ENCODE results near the gene ADAMTS12. TPM values are rescaled to one million over a fixed set of nuclear protein-coding genes. Genes with fewer than 3 reads are reported as not detected.

ADAMTS12 gene
- total RNA-seq, 4 donors from 2014 or later, result 2.3 to 6.0 (median 4.2) TPM

- no peak overlapping the region for H3K4me3 ChIP-seq
- no peak for DNase-seq (ENCODE audit: extremely low spot score)
- H3K27ac ChIP-seq (replicated peaks in 1 of 4), result no peak overlapping the region
- no peaks in the 10 kb centered on the region for H3K9me3 ChIP-seq
- intact Hi-C loops (cut with DNase I), result no loop called here
- TF ChIP-seq POLR2AphosphoS5 (IDR thresholded peaks at IDR 0.05) (no peak), POLR2A (IDR thresholded peaks at IDR 0.05; ENCODE audit: low read depth) (no peak), EP300 (IDR thresholded peaks at IDR 0.05) (no peak), CTCF (IDR thresholded peaks at IDR 0.05) (no peak)
- no peaks in the 10 kb centered on the region for H3K27me3 ChIP-seq
- H3K4me1 ChIP-seq, result peaks cover 0 to 23% (median 11%) of the 10 kb centered on the region in 4 donors
- no peaks in the 10 kb centered on the region for H3K36me3 ChIP-seq
- WGBS, result 65% methylated on average over 2 of the region's 2 CpGs
Observed at GRCh38 chr5:33846851-33847250, 44.9 kb downstream of the ADAMTS12 start.

GRCh38 chr5:33843579-33843978, 48.2 kb downstream of the ADAMTS12 start:
- Histone ChIP-seq H3K27me3 (no peaks in the 10 kb centered on the region), H3K9me3 (no peaks in the 10 kb centered on the region), H3K36me3 (no peaks in the 10 kb centered on the region), H3K4me3 (no peak overlapping the region), H3K4me1 (peaks cover 0 to 26% (median 17%) of the 10 kb centered on the region in 4 donors), H3K27ac (replicated peaks in 1 of 4) (no peak overlapping the region)
- TF ChIP-seq POLR2A (IDR thresholded peaks at IDR 0.05; ENCODE audit: low read depth) (no peak), POLR2AphosphoS5 (IDR thresholded peaks at IDR 0.05) (no peak), EP300 (IDR thresholded peaks at IDR 0.05) (no peak), CTCF (IDR thresholded peaks at IDR 0.05) (no peak)
- intact Hi-C loops (cut with DNase I), result no loop called here
- 90% methylated on average over 3 of the region's 3 CpGs for WGBS
- no peak for DNase-seq (ENCODE audit: extremely low spot score)

GRCh38 chr5:33842456-33842855, 49.3 kb downstream of the ADAMTS12 start:
- intact Hi-C loops (cut with DNase I), result no loop called here
- H3K9me3 ChIP-seq, result no peaks in the 10 kb centered on the region
- no peak overlapping the region for H3K4me3 ChIP-seq
- H3K36me3 ChIP-seq, result no peaks in the 10 kb centered on the region
- peaks cover 0 to 26% (median 17%) of the 10 kb centered on the region in 4 donors for H3K4me1 ChIP-seq
- no peaks in the 10 kb centered on the region for H3K27me3 ChIP-seq
- H3K27ac ChIP-seq (replicated peaks in 1 of 4), result no peak overlapping the region
- WGBS, result 94% methylated on average over 2 of the region's 2 CpGs
- no peak for TF ChIP-seq POLR2AphosphoS5 (IDR thresholded peaks at IDR 0.05)
- no peak for TF ChIP-seq EP300 (IDR thresholded peaks at IDR 0.05)
- TF ChIP-seq CTCF (IDR thresholded peaks at IDR 0.05), result no peak
- no peak for TF ChIP-seq POLR2A (IDR thresholded peaks at IDR 0.05; ENCODE audit: low read depth)
- no peak for DNase-seq (ENCODE audit: extremely low spot score)

GRCh38 chr5:33841891-33842290, 49.9 kb downstream of the ADAMTS12 start:
- Histone ChIP-seq H3K4me3 (no peak overlapping the region), H3K4me1 (peaks cover 0 to 26% (median 17%) of the 10 kb centered on the region in 4 donors), H3K27ac (replicated peaks in 1 of 4) (no peak overlapping the region), H3K36me3 (no peaks in the 10 kb centered on the region), H3K9me3 (no peaks in the 10 kb centered on the region), H3K27me3 (no peaks in the 10 kb centered on the region)
- no peak for DNase-seq (ENCODE audit: extremely low spot score)
- WGBS, result 90% methylated on average over 5 of the region's 5 CpGs
- TF ChIP-seq POLR2A (IDR thresholded peaks at IDR 0.05; ENCODE audit: low read depth) (no peak), EP300 (IDR thresholded peaks at IDR 0.05) (no peak)
- intact Hi-C loops (cut with DNase I), result no loop called here

- H3K27ac ChIP-seq (replicated peaks in 1 of 4), result no peak overlapping the region
- no peak for DNase-seq (ENCODE audit: extremely low spot score)
- peaks cover 0 to 26% (median 19%) of the 10 kb centered on the region in 4 donors for H3K4me1 ChIP-seq
- no peak overlapping the region for H3K4me3 ChIP-seq
- no peaks in the 10 kb centered on the region for H3K36me3 ChIP-seq
- H3K27me3 ChIP-seq, result no peaks in the 10 kb centered on the region
- intact Hi-C loops (cut with DNase I), result no loop called here
- TF ChIP-seq POLR2AphosphoS5 (IDR thresholded peaks at IDR 0.05) (no peak), EP300 (IDR thresholded peaks at IDR 0.05) (no peak), CTCF (IDR thresholded peaks at IDR 0.05) (no peak), POLR2A (IDR thresholded peaks at IDR 0.05; ENCODE audit: low read depth) (no peak)
- H3K9me3 ChIP-seq, result no peaks in the 10 kb centered on the region
Observed at GRCh38 chr5:33840927-33841547, 50.8 kb downstream of the ADAMTS12 start.
